ENCODE measurements around the gene PSMA8. TPM values are rescaled to one million over a fixed set of nuclear protein-coding genes. Genes with fewer than 3 reads are reported as not detected.
"Not testable (repeated sequence)": the region's sequence is repeated elsewhere in the genome, so short reads cannot be mapped to it uniquely, and the experiment has no call there.

The PSMA8 gene
- total RNA-seq, 2 donors from 2014 or later = 0.42 to 0.52 TPM

- H3K27me3 Mint-ChIP-seq = no peaks in the 10 kb centered on the region
- no peaks in the 10 kb centered on the region for H3K36me3 Mint-ChIP-seq (ENCODE audit: low read depth)
- H3K9me3 ChIP-seq (ENCODE audit: control insufficient read depth, low read length, poor library complexity, severe bottlenecking) = no peaks in the 10 kb centered on the region
- peaks cover 14% of the 10 kb centered on the region for H3K4me1 Mint-ChIP-seq
- peak overlapping the region; percentile 86 for H3K27ac Mint-ChIP-seq
- no peak for DNase-seq
- ATAC-seq = peak; percentile 85
- H3K4me3 Mint-ChIP-seq = peak overlapping the region; percentile 80
These were observed 56.8 kb downstream of the PSMA8 start for GRCh38 chr18:26190506-26190905.

DNA sequence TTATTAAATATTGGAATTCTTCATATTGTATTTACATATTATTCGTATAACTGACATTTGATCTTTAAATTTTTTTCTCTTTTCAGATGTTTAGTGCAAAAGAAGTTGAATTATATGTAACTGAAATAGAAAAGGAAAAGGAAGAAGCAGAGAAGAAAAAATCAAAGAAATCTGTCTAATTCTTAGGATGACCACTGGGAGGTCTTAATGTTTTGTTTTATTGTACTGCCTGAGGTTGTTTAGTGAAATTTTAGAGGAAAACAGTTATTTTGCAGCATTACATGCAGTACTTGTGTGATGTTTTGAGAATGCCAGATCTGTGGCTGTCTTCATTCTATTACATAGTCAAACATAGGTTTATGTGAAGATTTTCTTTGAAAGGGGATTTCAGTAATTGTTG is 58.6 kb downstream of the PSMA8 start:
- H3K9me3 ChIP-seq (ENCODE audit: control insufficient read depth, low read length, poor library complexity, severe bottlenecking) = no peaks in the 10 kb centered on the region
- no peak overlapping the region for H3K4me3 Mint-ChIP-seq
- no peaks in the 10 kb centered on the region for H3K36me3 Mint-ChIP-seq (ENCODE audit: low read depth)
- H3K27ac Mint-ChIP-seq = no peak overlapping the region
- H3K27me3 Mint-ChIP-seq = no peaks in the 10 kb centered on the region
- H3K4me1 Mint-ChIP-seq = peaks cover 14% of the 10 kb centered on the region
- ATAC-seq = no peak
- no peak for DNase-seq

- peaks cover 5% of the 10 kb centered on the region for H3K4me1 Mint-ChIP-seq
- H3K27me3 Mint-ChIP-seq = no peaks in the 10 kb centered on the region
- ATAC-seq (no peak), DNase-seq (no peak)
- H3K4me3 Mint-ChIP-seq = no peak overlapping the region
- H3K27ac Mint-ChIP-seq = no peak overlapping the region
- no peaks in the 10 kb centered on the region for H3K36me3 Mint-ChIP-seq (ENCODE audit: low read depth)
- H3K9me3 ChIP-seq (ENCODE audit: control insufficient read depth, low read length, poor library complexity, severe bottlenecking) = no peaks in the 10 kb centered on the region
These were observed 62.9 kb downstream of the PSMA8 start for GRCh38 chr18:26196605-26197004.

- not testable (repeated sequence) for H3K4me1 Mint-ChIP-seq; H3K36me3 Mint-ChIP-seq (ENCODE audit: low read depth); H3K4me3 Mint-ChIP-seq; ATAC-seq; H3K9me3 ChIP-seq (ENCODE audit: control insufficient read depth, low read length, poor library complexity, severe bottlenecking); H3K27ac Mint-ChIP-seq; H3K27me3 Mint-ChIP-seq; DNase-seq
These were observed 68.3 kb downstream of the PSMA8 start for GRCh38 chr18:26202001-26202400.

- Mint-ChIP-seq H3K27me3 (no peaks in the 10 kb centered on the region), H3K4me1 (peaks cover 3% of the 10 kb centered on the region), H3K27ac (no peak overlapping the region), H3K36me3 (ENCODE audit: low read depth) (no peaks in the 10 kb centered on the region), H3K4me3 (no peak overlapping the region)
- DNase-seq (no peak), ATAC-seq (no peak)
- H3K9me3 ChIP-seq (ENCODE audit: control insufficient read depth, low read length, poor library complexity, severe bottlenecking) = no peaks in the 10 kb centered on the region
These were observed 71.6 kb downstream of the PSMA8 start for GRCh38 chr18:26205318-26205717.

DNA sequence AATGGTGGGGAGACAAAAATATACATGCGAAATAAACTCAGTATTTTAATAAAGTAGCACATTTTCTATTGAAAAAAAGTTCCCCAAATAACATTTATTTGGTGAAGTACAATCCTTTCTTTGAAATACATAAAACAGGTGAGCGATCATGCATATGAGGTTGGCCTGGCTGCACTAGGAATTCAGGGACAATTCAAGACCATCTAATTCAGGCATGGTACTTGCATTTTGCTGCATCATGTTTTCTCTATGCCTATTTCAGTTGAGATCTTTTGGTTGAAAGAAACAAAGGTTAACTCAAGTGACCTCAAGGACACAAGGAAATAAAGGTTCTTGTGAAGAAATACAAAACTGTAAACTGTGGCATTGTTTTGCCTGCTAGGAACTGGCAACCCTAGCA is 72.8 kb downstream of the PSMA8 start:
- no peaks in the 10 kb centered on the region for H3K27me3 Mint-ChIP-seq
- H3K27ac Mint-ChIP-seq = no peak overlapping the region
- H3K4me3 Mint-ChIP-seq = no peak overlapping the region
- peaks cover 3% of the 10 kb centered on the region for H3K4me1 Mint-ChIP-seq
- ATAC-seq = no peak
- H3K9me3 ChIP-seq (ENCODE audit: control insufficient read depth, low read length, poor library complexity, severe bottlenecking) = no peaks in the 10 kb centered on the region
- no peaks in the 10 kb centered on the region for H3K36me3 Mint-ChIP-seq (ENCODE audit: low read depth)
- DNase-seq = no peak

DNA sequence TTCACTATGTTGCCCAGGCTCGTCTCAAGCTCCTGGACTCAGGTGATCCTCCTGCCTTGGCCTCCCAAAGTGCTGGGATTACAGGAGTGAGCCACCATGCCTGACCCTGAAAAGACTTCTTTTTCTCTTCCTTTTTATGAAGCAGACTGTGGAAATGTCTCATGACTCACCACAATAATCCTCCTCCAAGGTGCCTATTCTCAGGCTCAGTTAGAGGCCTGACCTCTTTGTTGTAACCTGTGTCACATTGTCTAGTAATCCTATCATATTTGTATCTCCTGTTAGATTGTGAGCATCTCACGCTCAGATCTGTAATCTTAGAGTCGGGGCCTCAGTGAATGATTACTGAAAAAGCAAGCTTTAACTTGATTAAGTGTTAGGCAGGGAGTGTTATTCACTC is 74.3 kb downstream of the PSMA8 start:
- H3K9me3 ChIP-seq (ENCODE audit: control insufficient read depth, low read length, poor library complexity, severe bottlenecking) = no peaks in the 10 kb centered on the region
- DNase-seq (no peak), ATAC-seq (no peak)
- no peaks in the 10 kb centered on the region for H3K36me3 Mint-ChIP-seq (ENCODE audit: low read depth)
- no peak overlapping the region for H3K4me3 Mint-ChIP-seq
- H3K4me1 Mint-ChIP-seq = peaks cover 3% of the 10 kb centered on the region
- no peak overlapping the region for H3K27ac Mint-ChIP-seq
- H3K27me3 Mint-ChIP-seq = no peaks in the 10 kb centered on the region

GRCh38 chr18:26208977-26209376 is 75.3 kb downstream of the PSMA8 start:
- H3K36me3 Mint-ChIP-seq (ENCODE audit: low read depth) = no peaks in the 10 kb centered on the region
- DNase-seq (no peak), ATAC-seq (no peak)
- H3K9me3 ChIP-seq (ENCODE audit: control insufficient read depth, low read length, poor library complexity, severe bottlenecking) = no peaks in the 10 kb centered on the region
- H3K27ac Mint-ChIP-seq = no peak overlapping the region
- H3K27me3 Mint-ChIP-seq = no peaks in the 10 kb centered on the region
- no peak overlapping the region for H3K4me3 Mint-ChIP-seq
- H3K4me1 Mint-ChIP-seq = peaks cover 3% of the 10 kb centered on the region

GRCh38 chr18:26210147-26210546 is 76.5 kb downstream of the PSMA8 start:
- H3K4me3 Mint-ChIP-seq = no peak overlapping the region
- no peak overlapping the region for H3K27ac Mint-ChIP-seq
- no peaks in the 10 kb centered on the region for H3K27me3 Mint-ChIP-seq
- H3K4me1 Mint-ChIP-seq = peaks cover 8% of the 10 kb centered on the region
- DNase-seq (no peak), ATAC-seq (no peak)
- H3K36me3 Mint-ChIP-seq (ENCODE audit: low read depth) = no peaks in the 10 kb centered on the region
- no peaks in the 10 kb centered on the region for H3K9me3 ChIP-seq (ENCODE audit: control insufficient read depth, low read length, poor library complexity, severe bottlenecking)

DNA sequence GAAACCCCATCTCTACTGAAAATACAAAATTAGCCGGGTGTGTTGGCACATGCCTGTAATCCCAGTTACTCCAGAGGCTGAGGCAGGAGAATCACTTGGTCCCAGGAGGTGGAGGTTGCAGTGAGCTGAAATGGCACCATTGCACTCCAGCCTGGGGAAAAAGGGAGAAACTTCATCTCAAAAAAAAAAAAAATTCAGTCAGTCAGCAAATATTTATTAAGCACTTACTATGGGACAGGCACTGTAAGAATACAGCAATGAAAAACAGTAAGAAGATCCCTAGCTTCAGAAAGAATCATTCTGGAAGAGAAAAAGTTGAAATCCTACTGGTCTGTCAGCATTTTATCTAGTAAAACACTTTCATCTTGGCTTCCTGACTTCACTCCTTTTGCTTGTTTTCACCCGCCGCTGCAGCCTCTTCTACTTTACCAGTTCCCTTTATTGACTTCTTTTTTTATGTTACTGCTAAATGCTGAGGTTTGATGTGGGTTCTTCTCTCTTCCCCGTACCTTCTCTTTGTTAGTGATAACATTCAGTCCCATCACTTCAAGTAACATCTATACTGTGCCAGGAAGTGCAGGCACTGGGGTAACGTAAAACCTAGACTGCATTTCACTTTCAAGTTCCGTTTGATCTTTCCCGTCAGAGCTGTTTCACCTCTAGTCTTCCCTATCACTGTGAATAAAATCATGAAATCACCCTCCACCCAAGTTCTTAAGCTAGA is 81.7 kb downstream of the PSMA8 start:
- Mint-ChIP-seq H3K4me3 (peak overlapping the region; percentile 90), H3K4me1 (peaks cover 17% of the 10 kb centered on the region), H3K36me3 (ENCODE audit: low read depth) (no peaks in the 10 kb centered on the region), H3K27ac (peak overlapping the region; percentile 91), H3K27me3 (no peaks in the 10 kb centered on the region)
- peak; percentile 97 for ATAC-seq
- DNase-seq = no peak
- H3K9me3 ChIP-seq (ENCODE audit: control insufficient read depth, low read length, poor library complexity, severe bottlenecking) = no peaks in the 10 kb centered on the region

- H3K9me3 ChIP-seq (ENCODE audit: control insufficient read depth, low read length, poor library complexity, severe bottlenecking) = no peaks in the 10 kb centered on the region
- ATAC-seq (no peak), DNase-seq (no peak)
- Mint-ChIP-seq H3K27ac (peak overlapping the region; percentile 92), H3K4me1 (peaks cover 26% of the 10 kb centered on the region), H3K36me3 (ENCODE audit: low read depth) (no peaks in the 10 kb centered on the region), H3K27me3 (no peaks in the 10 kb centered on the region), H3K4me3 (peak overlapping the region; percentile 96)
These were observed 91.5 kb downstream of the PSMA8 start for GRCh38 chr18:26225022-26225693.

GRCh38 chr18:26225915-26226228 is 92.2 kb downstream of the PSMA8 start:
- Mint-ChIP-seq H3K27ac (peak overlapping the region; percentile 92), H3K4me3 (peak overlapping the region; percentile 96), H3K4me1 (peaks cover 26% of the 10 kb centered on the region), H3K27me3 (no peaks in the 10 kb centered on the region), H3K36me3 (ENCODE audit: low read depth) (no peaks in the 10 kb centered on the region)
- DNase-seq (no peak), ATAC-seq (no peak)
- no peaks in the 10 kb centered on the region for H3K9me3 ChIP-seq (ENCODE audit: control insufficient read depth, low read length, poor library complexity, severe bottlenecking)

DNA sequence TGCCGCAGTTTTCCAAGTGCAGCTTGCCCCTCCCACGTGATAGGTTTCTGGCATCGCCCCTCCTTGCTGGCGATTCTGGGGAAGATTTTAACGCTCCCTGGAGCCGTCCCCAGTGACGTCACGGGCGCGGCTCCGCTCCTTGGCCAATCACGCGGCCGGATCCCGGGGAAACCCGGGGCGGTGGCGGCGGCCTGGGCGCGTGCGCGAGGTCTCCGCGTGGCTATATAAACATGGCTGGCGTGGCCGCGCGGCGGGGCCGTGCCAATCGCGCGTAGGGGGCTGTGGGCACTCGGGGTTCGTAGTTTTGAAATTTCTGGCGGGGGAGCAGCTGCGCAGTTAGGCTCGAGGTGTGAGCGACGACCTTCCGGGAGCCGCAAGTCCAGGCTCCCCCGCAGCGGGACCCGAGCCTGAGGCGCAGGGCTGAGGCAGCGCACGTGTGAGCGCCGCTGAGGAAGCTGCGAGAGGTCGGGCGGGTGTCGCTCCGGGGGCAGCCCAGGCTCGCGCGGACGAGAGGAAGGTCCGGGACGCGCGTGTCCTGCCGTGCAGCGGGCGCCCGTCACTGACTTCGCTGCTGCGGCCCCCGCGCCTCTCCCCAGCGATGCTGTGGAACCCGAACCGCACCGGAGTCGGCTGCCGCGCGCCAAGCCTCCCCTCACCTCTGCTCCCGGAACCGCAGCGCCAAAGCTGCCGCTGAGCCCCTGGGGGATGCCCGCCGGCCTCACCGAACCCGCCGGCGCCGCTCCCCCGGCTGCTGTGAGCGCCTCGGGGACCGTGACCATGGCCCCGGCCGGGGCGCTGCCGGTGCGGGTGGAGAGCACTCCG is 92.8 kb downstream of the PSMA8 start, which contains the start of gene TAF4B:
TSS of gene TAF4B (plus strand) at position 217 of the 822 bp plus-strand sequence. CDS start at position 706, 489 bp downstream.
- no peaks in the 10 kb centered on the region for H3K27me3 Mint-ChIP-seq
- peak within 1 kb of the TSS; percentile 92 for H3K27ac Mint-ChIP-seq

More for the DNA sequence above, 92.8 kb downstream of the PSMA8 start, which contains the start of gene TAF4B:
- peak within 1 kb of the TSS; percentile 96 for H3K4me3 Mint-ChIP-seq
- no peaks in the 10 kb centered on the region for H3K9me3 ChIP-seq (ENCODE audit: control insufficient read depth, low read length, poor library complexity, severe bottlenecking)
- ATAC-seq (peak; percentile 91), DNase-seq (peak; percentile 87 to 93 (median 88))
- H3K36me3 Mint-ChIP-seq (ENCODE audit: low read depth) = no peaks in the 10 kb centered on the region
- H3K4me1 Mint-ChIP-seq = peaks cover 26% of the 10 kb centered on the region
